GM21717 (cell line): ENCODE data around the gene MEF2D.

Experiments used
- ATAC-seq: cut with Tn5 transposase; IDR thresholded peaks from one replicate; pipeline ENCODE4 v1.9.1; 2021; ENCODE audit warnings: mild to moderate bottlenecking, moderate library complexity; ENCODE audit not compliant: unreplicated experiment

MEF2D gene

DNA sequence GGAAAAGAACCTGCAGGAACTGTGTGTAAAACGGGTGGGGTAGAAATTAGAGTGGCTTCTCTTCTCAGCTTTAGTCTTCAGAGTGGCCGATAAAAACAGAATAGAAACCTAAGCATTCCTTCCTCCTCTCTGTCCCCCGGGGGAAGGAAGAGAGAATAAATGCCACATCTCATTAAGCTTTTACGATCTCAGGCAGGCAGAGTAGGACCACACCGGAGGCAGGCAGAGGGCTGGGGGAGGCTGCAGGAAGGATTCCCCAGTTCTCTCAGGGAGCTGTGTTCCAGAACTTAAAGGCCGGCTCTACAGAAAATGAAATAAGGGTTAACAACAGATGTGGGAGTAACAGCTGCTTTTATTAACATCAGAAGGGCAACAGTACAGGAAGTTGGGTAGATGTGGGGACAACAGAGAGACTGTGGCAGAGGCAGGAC is 24.5 kb upstream of the MEF2D start:
- no peak for ATAC-seq

DNA sequence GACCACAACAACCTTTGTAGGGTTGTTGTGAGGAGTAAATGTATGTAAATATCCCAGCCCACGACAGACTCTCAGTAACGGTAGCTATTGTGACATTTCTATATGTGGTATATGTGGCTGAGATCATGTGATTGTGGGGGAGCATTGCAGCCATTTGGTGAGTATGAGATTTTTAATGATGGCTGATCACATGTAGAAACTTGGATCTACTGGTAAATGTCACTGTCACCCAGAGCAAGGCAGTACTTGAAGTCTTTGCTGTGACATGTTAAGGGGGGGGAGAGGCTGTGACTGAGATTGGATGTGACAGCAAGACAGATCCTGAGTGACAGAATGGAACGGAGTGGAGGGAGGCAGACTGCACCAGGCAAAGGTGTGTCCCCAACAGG is 23.9 kb upstream of the MEF2D start:
- no peak for ATAC-seq

DNA sequence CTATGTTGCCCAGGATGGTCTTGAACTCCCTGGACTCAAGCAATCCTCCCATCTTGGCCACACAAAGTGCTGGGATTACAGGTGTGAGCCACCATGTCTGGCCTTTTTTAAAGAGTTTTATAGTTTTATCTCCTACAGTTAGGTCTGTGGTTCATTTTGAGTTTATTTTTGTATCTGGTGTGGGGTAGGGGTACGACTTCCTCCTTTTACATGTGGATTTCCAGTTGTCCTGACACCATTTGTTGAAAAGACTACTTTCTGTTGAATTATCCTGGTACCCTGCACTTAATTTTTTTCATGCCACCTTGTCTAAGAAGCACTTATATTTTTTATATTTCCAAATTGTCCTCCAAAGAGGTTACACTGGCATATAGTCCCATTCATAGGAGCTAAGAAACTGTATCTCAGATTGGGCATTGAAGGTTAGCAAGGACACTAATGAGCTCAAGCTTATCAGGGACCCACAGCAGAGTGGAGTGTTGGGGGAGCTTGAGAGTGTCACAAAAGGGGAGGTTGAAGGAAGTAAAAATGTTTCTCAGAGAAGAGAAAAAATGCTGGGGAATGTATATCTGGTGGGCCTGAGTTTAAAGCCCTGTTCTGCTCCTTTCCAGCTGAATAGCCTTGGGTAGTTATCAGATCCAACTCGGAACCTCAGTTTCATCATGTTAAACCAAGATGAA is 23.4 kb upstream of the MEF2D start:
- ATAC-seq: no peak

DNA sequence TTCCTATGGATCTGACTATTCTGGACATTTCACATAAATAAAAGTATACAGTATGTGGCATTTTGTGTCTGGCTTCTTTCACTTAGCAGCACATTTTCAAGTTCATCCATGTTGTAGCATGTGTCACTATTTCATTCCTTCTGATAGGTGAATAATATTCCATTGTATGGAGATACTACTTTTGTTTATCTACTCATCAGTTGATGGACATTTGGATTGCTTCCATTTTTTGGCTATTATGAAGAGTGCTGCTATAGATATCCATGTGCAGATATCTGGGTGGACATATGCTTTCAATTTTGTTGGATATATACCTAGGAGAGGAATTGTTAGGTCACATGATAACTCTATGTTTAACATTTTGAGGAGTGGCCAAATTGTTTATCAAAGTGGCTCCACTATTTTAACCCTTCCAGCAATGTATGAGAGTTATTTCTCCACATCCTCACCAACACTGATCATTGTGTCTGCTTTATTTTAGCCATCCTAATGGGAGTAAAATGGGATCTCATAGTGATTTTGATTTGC is 21.9 kb upstream of the MEF2D start:
- no peak for ATAC-seq

DNA sequence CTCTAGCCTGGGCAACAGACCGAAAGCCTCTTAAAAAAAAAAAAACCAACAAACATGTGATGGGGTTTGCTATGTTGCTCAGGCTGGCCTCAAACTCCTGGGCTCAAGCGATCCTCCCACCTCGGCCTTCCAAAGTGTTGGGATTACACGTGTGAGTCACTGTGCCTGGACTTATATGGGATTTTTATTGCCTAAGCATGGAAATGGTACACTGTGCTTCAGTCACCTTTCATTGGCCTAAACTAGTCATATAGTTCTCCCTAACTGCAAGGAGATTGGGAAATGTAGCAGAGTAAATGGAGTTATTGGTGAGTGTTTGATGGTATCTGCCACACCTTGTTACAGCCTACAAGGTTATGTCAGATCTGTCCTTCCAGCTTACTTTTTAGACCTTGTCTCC is 17.2 kb upstream of the MEF2D start:
- no peak for ATAC-seq

DNA sequence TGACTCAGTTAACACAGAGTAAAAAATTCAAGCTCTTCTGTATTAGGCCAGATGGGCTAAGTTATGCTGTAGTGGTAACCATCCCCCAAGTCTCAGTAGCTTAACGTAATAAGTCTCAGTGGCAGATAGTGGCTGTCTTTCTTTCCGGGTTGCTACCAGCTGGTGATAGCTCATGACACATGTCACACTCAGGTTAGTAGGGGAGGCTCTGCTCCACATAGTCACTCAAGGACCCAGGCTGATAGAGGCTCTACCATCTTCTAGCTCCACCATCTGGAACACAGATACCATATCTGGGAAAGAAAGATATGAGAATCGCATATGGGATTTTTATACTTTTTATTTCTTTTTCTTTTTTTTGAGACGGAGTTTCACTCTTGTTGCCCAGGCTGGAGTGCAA is 16.2 kb upstream of the MEF2D start:
- no peak for ATAC-seq

DNA sequence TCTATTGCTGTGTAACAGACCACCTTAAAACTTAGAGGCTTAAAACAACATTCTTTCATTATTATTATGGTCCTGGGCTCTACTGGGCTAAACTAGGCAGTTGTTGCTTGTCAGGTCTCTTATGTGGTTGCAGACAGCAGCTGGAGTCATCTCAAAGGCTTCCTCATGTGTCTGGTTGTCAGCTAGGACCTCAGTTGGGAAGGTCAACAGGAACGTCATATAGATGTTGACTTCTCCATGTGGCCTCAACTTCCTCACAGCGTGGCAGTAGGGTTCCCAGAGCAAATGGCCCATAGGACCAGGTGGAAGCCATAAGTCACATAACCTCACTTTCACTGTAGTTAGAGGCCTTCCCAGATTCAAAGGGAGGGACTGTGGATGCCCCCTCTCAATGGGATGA is 15.4 kb upstream of the MEF2D start:
- ATAC-seq: no peak

DNA sequence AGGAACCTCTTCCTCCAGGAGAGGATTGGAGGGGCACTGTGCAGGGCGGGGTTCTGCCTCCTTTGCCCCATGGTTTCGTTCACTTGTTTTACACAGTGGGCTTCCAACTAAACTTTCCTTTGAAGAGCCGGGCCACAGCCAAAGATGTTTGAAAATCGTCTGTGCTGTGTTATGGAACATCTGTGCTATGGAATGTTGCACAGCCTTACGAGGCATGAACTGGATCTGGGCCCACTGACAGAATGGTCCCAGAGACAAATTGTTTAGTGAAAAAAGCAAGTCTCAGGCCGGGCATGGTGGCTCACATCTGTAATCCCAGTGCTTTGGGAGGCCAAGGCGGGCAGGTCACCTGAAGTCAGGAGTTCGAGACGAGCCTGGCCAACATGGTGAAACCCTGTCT is 12.6 kb upstream of the MEF2D start:
- ATAC-seq: no peak

DNA sequence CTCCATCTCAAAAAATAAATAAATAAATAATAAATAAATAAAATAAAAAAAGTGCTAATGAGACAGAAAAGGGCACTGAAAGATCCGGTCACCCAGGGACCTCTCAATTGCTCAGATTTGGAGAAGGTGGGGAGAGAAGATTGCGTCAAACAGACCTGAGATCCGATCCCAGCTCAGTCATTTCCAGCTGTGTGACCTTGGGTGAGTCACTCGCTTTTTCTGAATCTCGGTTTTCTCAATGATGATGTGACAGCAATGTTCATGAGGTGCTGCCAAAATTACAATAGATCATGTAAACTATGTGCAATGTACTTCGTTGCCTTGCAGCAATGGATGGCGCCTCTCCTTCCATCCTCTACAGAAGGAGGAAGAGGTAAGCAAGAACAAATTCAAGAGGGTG is 11.1 kb upstream of the MEF2D start:
- no peak for ATAC-seq

DNA sequence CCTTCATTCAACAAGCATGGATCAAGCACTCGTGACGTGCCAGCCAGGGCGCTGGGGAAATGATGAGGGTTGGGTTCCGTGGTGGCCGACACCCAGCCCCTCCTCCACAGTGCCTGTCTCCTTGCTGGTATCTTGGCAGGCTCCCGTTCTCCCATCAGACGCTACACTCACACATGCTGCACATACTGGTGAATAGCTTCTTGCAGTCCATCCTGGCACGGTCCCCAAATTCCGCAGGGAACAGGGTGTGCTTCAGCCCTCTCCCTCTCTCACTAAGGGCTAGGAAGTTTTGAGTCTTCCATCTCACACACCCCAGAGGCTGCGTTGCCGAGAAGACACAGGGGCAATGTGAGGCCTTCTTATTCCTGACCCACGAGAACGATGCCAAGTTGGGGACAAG is 10.1 kb upstream of the MEF2D start:
- no peak for ATAC-seq

DNA sequence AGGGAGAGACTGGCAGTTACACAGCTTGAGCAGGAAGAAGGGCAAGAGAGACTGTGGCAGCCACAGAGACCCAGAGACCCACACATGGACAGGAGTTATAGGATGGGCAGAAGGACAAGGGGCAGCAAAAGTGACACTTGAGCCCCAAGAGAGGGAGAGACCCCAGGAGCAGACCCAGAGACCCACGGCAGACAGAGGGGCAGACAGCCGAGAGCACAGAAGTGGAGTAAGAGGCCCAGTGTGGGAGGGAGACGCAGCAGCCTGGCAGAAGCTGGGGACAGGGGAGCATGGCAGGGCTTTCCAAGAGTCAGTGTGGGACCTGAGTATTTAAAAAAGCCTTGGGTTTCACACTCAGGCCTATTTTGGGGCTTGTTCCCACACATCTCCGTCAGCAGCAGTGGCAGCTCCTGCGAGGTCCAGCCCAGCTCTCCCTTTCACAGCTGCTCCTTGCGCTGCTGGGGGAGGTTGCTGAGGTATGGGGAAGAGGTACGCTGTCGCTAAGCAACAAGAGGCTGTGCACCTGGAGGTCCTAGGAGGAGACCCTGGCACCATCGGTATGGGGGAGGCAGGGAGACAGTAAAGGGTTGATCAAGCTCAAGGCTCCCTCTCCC is 9.0 kb upstream of the MEF2D start:
- ATAC-seq: no peak

DNA sequence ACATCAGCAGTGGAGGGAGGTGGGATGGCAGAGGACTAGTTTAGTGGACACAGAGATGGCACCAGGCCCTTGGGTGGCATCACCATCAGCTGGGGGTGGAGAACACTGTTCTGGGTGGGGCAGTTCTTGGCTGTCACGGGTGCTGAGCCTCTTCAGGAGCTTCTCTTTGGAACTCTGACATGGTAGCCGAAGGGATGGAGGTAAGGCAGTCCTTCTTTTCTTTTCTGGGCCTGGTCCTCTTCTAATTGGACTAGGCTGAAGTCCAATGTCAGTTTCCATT is 8.3 kb upstream of the MEF2D start:
- no peak for ATAC-seq

DNA sequence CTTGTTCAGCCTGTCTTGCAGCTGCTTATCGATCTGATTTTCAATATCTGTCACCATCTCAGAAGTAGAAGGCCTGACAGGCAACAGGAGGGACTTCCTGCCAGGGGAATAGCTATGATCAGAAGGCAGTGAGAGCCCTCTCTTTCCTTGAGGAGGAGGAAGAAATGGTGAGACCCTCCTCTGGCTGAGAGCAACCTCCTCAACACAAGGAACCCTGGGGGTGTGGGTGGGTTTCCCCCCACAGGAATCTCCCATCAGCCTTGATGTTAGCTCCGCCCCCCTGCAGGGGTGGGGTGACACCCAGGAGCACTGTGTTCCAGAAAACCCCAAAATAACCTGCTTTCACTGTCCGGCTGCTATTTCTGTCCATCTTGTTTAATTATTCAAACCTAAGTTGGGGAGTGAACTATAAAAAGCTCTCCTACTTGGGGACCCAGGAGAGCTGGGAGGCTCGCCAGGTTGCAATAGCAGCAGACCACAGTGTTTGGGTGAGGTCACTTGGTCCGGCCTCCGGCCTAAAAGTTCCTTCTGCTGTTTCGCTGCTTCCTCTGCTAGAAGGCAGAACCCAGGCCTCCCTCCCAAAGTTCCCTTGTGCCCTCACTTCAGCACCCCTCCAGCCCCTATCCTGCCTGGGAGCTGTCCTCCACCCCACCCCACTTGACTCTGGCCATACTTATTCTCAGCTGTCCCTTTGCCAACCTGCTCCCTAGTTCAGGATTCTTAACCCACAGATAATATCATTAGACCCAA is 7.8 kb upstream of the MEF2D start:
- no peak for ATAC-seq

DNA sequence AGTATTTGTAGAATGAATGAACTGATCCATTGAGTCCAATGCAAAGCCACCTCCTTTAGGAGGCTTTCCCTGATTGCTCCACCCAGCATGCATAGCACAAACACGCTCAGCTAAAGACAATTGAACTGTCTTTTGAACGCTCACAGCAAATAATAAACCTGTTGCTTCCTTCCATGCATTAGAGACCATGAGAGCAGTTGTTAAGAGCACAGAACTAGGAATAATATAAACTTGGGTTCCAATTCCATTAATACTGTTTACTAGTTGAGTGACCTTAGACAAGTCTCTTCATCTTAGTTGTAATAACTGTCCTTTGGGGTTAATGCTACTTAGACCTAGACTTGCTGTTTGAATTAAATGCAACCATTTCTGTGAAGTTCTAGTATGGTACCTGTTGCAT is 5.9 kb upstream of the MEF2D start:
- no peak for ATAC-seq

DNA sequence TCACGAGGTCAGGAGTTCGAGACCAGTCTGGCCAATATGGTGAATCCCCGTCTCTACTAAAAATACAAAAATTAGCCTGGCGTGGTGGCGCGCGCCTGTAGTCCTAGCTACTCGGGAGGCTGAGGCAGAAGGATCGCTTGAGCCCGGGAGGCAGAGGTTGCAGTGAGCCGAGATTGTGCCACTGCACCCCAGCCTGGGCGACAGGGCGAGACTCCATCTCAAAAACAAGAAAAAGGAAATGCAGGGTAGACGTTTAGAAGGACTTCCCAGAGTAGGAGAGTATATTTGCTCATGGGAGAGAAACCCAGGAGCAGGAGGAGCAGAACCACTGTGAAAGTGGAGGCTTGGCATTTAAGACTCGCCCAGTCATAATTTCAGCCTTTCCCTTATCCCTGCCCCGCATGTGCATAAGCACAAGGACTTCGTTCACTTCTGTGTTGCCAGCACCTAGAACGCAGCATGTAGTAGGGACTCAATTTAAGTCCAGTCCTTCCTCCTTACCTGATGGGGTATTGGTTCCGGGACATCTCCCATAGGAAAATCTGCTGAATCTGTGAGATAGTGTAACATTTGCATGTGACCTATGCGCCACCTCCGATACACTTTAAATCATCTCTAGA is 5.2 kb upstream of the MEF2D start:
- no peak for ATAC-seq

DNA sequence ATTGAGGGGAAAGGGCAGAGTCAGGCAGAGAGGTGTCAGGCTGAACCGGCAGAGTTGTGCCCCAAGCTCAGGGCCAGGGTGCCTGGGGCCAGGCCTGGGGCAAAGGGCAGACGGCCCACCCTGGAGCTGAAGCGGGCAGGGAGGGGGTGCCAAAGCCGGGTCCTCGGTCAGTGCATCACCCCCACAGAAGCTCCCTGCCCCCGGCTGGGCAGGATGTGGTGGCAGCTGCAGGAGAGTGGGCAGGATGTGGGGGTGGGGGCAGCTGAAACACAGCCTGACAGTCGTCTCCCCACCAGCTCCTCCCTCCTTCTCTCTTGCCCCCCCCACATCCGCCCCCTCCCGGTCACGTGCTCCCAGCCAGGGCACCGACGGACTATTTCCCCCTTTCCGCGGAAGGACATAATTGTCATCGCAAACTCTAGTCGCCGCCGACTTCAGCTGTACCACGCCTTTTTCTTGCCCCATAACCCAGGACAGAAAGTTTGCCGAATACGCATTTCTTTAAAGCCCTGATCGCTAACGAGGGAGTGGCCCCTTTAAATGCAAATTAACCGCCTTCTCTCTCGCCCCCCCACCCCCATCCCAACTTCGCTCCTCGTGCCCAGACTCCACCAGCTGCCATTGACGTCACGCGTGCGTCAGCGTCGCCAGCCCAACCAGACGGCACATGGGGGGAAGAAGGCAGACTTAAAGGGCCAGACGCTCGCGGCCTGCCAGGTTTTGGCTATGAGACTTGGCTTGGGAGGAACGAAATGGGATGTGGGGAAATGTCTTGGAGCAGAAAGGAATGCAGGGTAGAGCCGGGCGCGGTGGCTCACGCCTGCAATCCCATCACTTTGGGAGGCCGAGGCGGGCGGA is 4.5 kb upstream of the MEF2D start:
- ATAC-seq: peak; percentile 31

DNA sequence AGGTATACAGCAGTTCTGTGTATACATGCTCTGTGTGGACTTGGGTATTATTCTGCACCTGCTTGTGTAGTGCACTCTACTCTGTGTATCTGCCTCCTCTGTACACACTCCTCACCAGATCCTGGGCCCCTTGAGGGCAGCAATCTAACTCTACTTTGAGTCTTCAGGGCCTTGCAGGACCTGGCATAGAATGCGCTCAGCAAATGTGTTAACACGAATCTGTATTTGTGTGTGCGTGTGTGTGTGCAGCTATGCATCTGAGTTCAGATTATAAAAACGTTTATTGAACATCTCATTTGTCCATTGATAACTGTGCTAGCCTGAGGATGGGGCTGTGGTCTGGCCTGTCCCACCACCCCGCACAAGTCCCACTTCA is 3.9 kb upstream of the MEF2D start:
- ATAC-seq: no peak

DNA sequence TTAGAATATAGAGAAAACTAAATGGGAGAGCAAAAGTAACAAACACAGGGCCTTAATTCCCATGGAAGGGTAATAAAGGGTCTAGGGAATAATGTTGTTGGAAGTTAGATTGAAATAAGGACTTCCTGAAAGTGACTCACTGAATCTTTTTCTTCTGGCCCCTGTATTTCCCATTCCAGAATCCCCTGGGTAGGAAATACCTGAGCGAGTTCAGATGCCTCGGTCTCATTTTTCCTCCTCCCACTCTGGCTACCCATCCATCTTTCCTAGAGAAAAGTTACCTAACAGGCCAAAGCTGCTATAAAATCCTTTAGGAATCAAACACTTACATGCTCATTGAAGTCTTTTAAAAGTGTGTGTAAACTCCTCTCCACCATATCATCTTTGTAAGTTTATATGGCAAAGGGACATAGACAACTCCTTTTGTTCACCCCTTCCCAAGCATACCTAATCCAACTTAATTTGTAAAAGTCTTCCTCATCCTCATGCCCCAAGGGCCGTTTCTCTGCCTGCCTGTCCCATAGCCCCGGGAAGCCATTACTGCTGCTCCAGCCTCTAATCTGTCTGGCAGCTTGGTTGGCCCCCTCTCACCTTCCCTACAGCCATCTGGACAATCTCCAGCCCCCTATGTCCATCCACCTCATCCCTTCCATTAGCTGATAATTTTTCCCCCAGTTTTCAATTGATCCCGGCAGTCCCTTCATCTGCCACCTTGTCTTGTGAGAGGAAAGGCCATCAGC is 3.3 kb upstream of the MEF2D start:
- ATAC-seq: no peak

DNA sequence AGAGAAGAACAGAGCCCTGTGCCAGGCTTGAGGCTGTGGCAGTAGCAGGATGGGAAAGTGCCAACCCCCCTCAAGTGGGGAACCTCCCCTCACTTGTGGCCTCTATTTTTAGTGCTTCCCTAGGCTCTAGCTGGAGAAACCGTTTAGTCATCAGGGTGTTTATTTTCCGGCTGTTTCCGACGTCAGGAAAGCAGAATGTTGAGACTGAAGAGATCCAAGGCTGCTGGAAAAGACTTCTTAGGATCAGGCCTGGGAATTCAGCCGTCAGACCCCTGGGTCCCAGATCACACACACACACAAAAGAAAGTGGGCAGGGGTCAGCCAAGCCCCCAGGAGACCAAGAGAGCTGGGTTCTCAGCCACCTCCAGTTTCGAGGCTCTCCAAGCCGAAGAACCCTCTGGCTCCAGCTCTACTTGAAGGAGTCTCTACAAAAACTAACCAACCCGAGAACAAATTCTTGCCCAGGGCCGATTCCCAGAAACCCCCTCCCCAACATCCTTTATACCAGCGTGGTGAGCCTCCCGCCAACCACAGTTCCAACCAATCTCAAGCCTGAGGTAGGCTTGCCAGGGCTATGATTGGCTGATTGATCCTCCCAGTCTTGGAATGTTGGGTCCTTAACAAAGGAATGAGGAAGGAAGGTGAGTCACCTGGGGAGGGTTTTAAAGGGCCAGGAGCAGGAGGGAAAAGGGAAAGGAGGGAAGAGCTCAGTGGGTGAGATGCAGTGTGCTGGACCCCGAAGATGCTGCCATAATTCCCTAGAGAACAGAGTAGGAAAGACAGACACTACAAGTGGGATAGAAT is 2.5 kb upstream of the MEF2D start:
- no peak for ATAC-seq
